Stimulated activated CD8-positive, alpha-beta memory T cell treated with anti-CD3 and anti-CD28 coated beads, Interleukin-4, amount 100 ng/mL, for 48 hours (primary cell): ENCODE results near the gene PHACTR1.

Experiments used
- DNase-seq: peaks from one replicate; pipeline ENCODE4 v3.0.0-alpha.2; 2020

Gene PHACTR1

DNA sequence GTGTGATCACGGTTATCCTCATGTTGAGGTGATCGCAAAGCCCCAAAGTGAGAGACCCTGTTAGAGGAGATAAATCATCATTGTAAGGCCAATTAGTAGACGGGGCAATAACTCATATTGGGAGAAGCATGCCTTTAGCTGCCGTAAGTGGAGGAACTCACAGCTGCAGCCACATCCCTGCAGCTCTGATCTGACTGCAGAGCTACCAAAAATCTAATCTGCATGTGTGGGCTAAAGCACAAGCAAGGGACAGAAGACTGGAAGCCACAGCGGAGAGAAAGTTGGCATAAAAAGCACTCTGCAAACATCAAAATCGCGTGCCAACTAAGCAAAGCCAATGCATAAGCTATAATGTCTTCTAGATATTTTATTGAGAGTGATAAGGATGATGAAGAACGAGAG is 532.0 kb downstream of the PHACTR1 start:
- no peak for DNase-seq

DNA sequence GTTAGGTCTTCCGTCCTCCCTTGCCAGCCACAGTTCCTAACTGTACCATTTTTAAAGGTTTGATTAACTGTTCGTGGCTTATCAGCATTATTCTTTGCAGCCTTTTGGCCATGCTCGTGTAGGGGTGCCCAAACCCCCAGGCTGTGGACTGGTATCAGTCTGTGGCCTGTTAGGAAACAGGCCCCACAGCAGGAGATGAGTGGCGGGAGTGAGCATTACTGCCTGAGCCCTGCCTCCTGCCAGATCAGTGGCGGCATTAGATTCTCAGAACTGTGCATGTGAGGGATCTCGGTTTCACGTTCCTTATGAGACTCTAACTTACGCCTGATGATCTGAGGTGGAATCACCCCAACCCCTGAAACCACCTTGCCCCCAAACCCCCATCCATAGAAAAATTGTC is 532.4 kb downstream of the PHACTR1 start:
- DNase-seq = no peak

- DNase-seq = no peak
Measured at GRCh38 chr6:13249817-13250216, 533.2 kb downstream of the PHACTR1 start.

DNA sequence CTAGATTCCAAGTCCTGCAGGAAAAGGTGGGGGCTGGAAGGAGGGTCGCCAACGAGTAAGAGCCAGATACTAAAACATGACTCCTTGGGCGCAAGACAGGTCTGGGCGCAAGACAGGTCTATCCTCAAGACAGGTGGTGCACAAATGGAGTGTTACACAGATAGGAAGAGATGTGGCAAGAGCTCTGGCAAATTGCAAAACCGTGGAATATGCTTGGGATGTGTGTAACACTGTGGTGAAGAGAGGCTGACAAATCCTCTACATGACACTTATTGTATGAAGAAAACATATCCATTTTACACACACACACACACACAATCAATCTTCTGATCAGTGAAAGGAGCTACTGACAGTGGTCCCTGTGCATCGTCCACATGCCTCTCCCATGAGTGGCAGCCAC is 534.1 kb downstream of the PHACTR1 start:
- no peak for DNase-seq

DNA sequence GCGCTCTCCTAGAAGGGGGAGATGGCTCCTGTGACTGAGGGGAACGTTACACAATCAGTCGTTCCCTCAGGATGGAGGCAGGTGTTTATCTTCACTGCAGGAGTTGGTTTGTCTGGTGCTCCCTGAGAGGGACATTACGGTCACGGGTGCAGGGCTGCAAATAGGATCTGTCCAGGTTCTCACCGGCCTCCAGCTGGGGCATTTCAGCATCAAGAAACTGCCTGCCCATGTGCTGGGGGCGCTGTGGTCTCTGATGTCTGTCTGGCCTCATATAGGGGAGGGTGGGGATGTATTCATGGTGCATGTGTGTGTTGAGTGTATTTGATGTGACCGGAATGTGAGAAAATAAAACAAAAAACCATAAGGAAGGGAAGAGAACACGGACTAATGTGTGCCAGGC is 534.7 kb downstream of the PHACTR1 start:
- no peak for DNase-seq

DNA sequence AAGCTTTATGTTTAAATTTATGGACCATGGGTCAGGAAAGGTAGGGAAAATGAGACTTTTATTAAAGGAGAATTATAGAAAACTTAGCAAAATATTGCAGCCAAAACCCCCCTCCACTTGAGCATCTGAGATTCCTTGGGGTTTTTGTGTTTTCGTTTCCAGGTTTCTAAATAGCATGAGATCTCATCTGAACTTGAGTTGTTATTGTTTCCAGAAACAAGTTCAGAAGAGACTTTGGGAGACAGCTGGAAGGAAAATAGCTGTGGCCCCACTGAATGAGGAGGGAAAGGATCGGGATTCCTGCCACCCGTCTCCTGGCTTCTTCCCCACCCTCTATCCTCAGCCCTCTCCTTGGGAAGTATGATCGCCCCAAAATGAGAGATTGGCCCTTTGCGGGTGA is 536.2 kb downstream of the PHACTR1 start:
- no peak for DNase-seq

DNA sequence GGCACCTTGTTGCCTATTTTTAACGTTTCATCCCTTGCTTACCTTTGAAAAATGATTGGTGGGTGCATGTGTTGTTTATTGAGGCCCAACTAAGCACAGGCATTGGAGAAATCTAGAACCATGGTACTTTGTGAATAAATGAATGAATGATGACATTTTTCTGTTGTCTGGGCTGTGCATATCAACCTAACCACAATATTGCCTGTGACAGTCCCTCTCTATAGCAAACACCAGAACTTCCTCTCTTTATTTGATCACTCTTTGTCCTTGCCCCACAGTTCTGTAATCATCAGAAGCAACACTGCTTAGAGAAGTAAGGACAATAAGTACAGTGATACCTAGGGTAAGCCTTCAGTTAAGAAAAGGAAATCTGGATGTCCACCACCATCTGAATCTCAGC is 536.7 kb downstream of the PHACTR1 start:
- DNase-seq = no peak

GRCh38 chr6:13256266-13257001 is 539.9 kb downstream of the PHACTR1 start:
- no peak for DNase-seq

GRCh38 chr6:13259393-13259792 is 542.8 kb downstream of the PHACTR1 start:
- no peak for DNase-seq

- no peak for DNase-seq
Measured at GRCh38 chr6:13260101-13260598, 543.6 kb downstream of the PHACTR1 start.

GRCh38 chr6:13260831-13261230 is 544.3 kb downstream of the PHACTR1 start:
- no peak for DNase-seq

DNA sequence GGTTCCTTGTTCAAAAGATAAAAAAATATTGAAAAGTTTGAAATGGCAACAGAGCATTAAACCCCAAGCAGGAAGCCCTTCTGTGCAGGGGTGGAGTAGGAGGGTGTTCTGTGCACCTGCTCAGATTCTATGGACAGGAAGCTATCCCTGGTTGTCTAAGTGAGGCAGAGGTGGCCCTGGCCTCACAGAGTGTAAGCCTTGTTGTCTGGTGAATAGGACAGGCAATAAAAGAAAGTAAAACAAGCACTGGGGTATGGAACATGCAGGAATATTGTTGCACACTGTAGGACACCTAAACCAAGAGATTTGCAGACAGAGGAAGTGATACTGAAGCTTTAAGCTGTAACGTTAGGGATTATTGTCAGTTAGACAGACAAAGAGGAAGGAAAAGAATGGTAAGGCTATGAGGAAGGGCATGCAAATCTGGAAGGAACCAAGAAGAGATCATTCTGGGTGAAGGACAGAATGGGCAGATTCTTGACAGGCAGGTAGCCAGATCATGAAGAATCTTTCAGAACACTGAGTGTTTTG is 545.0 kb downstream of the PHACTR1 start:
- no peak for DNase-seq

- DNase-seq = no peak
Measured at GRCh38 chr6:13262302-13263230, 546.0 kb downstream of the PHACTR1 start.

- no peak for DNase-seq
Measured at GRCh38 chr6:13263669-13264068, 547.1 kb downstream of the PHACTR1 start.

DNA sequence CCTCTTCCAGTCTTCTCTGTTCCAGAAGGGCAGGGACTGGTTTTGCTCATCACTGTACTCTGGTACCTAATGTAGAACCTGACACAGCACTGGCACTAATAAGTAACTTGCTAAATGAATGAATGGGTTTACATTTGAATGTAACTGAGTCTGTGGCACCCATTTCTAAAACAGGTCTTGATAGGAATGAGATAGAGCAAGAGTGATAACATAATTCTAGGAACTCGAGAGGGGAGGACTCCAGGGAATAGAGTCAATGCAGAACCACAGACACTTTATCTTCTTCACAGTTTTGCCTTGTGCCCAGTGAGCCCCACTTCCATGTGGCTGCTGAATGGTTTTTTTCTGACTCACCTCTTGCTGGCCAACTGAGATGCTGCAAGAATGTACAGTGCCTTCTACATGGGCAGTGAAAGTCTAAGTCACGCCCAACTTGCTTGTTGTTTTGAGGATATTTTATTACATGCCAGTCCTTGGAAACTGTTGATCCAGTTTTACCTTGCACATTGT is 550.6 kb downstream of the PHACTR1 start:
- DNase-seq = no peak

- DNase-seq = no peak
Measured at GRCh38 chr6:13268913-13269518, 552.4 kb downstream of the PHACTR1 start.

- DNase-seq = no peak
Measured at GRCh38 chr6:13272131-13273046, 555.8 kb downstream of the PHACTR1 start.

DNA sequence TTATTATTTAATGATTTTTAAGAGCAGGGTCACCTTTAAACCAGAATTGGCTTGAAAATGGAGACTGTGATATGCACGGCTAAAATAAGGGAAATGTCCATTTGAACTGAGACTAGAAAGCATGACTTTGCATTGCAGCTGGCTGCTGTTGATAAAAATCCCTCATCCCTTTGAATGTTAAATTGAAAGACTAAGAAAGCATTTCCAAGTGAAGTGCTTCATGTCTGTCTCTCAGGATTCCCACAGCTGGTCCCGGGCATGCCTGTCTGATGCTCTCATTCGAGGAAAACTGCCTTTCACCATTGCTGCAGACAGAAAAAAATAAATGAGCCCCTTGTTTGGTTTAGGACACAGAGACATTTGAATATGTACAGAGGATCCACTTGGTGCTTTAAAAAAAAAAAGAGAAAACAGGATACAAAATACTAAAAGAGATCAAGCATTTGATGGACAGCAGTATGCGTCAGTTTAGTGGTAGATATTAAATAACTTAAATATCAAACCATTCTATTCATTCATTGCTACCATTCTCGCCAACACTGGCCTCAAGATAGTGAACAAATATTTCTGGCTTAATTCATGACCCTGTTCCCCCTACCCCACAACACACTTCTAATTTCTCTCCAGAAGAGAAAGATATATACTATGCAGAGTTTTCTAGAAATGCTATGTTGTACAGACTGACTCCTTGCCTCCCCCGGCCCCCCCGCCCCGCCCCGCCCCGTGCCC is 556.8 kb downstream of the PHACTR1 start:
- DNase-seq = no peak

DNA sequence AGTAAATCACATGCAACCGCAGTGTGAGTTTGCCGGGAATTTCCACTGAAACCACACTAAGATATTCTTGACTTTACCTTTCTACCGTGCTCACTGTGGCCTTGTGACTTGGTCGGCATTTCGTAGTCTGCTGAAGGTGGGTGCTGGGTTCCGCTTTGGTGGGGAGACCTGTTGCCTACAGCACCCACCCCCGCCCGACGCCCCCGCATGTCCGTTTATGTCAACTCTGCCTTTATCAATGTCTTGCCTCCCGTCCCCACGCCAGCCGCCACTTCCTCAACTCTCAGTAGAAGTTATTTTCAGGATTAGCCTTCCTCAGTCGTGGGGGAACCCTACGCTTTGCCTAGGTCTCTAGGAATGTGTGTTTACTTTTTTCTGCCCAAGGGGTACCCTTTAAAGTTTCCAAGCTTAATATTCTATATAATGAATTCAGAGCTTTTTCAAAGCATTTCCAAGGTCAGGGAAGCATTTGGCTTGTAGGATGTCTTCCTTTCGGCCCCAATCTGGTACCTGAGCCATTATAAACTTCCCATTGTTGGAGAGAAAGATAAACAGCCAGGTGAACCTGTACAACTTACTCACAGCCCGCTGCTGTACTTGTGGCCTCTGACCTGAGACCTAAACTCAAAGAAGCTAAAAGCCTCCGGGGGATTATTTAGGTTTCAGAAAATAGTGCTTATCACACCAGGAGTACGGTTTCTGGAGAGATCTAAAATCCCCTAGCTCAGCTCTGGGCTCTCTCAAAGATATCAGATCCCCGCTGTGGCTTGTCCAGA is 557.6 kb downstream of the PHACTR1 start:
- DNase-seq = peak; percentile 74

DNA sequence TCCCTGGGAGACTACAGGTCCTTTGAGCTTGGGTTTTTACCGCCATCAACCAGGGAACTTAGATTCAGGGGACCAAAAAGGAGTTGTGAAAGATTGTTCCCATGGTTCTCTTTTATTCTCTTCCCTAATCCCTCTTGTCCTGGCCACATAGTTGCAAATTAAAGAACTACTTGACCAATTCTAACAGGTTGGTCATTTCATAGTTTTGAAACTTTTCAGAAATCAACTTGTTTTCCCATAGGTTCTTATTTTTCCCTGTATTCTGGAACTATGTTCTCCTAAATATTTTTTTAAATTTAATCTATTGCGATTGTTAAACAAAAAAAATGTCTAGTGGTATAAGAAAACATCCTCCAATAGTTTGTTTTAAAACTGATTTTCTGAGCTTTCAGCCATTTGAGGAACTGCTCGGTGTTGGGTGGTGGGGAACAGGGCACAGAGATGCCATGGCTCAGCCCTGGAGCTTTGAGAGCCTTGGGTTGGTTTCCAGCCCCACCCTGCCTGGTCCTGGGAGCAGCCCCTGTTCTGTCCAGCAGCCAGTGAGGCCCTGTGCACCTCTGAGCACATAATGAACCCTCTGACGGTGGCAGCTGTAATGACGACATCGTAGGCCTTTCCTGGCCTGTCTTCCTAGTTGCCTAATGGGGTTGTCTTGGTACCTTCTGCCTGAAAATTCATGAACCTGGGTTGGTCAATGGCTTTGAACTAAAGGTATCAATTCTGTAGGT is 558.3 kb downstream of the PHACTR1 start:
- no peak for DNase-seq
